22Rv1 (cell line): ENCODE results near the gene MCMBP.

Experiments used
- ZFX ChIP-seq: fragments of 450-650 bp; IDR thresholded peaks from 2 replicates; pipeline ENCODE4 v1.6.1; 2017; ENCODE audit warnings: antibody characterized with exemption, borderline replicate concordance
- TF ChIP-seq, protein P1 (sequence below): fragments of 450-650 bp; IDR thresholded peaks from 2 replicates; pipeline ENCODE4 v1.5.1; 2017; ENCODE audit warnings: mild to moderate bottlenecking

DNA sequence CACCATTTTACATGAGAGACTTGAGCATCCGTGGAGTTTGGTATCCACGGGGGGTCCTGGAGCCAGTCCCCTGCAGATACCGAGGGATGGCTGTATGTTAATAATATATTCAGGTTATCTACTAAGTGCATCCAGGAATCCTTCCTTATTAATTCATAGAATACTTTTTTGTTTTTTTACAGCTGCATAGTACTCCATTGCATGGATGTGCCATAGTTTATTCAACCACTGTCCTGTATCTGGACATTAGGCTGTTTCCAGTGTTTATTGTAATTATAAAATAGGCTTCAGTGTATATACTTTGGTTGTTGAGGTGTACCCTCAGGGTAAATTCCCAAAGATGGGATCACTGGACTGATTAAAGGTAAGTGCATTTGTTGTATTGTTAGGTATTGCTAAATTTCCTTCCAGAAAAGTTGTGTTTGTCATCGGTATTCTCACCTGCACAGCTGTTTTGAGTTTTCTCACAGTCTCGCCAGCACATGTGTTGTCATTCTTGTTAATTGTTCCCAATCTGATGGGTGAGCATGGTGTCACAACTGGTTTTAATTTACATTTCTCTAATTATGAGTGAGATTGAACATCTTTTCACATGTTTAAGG is 91.7 kb downstream of the MCMBP start:
- TF ChIP-seq, protein P1, sequence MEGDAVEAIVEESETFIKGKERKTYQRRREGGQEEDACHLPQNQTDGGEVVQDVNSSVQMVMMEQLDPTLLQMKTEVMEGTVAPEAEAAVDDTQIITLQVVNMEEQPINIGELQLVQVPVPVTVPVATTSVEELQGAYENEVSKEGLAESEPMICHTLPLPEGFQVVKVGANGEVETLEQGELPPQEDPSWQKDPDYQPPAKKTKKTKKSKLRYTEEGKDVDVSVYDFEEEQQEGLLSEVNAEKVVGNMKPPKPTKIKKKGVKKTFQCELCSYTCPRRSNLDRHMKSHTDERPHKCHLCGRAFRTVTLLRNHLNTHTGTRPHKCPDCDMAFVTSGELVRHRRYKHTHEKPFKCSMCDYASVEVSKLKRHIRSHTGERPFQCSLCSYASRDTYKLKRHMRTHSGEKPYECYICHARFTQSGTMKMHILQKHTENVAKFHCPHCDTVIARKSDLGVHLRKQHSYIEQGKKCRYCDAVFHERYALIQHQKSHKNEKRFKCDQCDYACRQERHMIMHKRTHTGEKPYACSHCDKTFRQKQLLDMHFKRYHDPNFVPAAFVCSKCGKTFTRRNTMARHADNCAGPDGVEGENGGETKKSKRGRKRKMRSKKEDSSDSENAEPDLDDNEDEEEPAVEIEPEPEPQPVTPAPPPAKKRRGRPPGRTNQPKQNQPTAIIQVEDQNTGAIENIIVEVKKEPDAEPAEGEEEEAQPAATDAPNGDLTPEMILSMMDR, result no peak
- TF ChIP-seq ZFX, result no peak
